K562 (cell line): Measurements from ENCODE around the gene WEE1. TPM values are rescaled to one million over a fixed set of nuclear protein-coding genes. Genes with fewer than 3 reads are reported as not detected.

Experiments used
- CBFA2T2 ChIP-seq: fragments of 450-650 bp; conservative IDR thresholded peaks from 2 replicates; pipeline ENCODE4 v1.6.1; 2017; ENCODE audit warnings: mild to moderate bottlenecking
- CEBPB ChIP-seq: fragments of 450-650 bp; IDR thresholded peaks from 2 replicates; pipeline ENCODE4 v1.6.1; 2016; ENCODE audit warnings: missing genetic modification characterization, missing compliant biosample characterization
- CEBPG ChIP-seq, 3 experiments: fragments of 200-800 bp in 1 of 3; sonication (Bioruptor generic) in 1 of 3; sonication (generic) in 1 of 3; formaldehyde crosslinking in 1 of 3; IDR thresholded peaks in 2 of 3; conservative IDR thresholded peaks in 1 of 3; 2 replicates each; pipeline versions ENCODE4 v1.6.1 to v1.8.0; 2016 to 2022; ENCODE audit warnings: missing compliant biosample characterization in 2 of 3, missing genetic modification characterization in 2 of 3, mild to moderate bottlenecking in 1 of 3, missing genetic modification reagents in 1 of 3
- E2F3 ChIP-seq: fragments of 250-450 bp; sonication (Bioruptor Pico); IDR thresholded peaks from 2 replicates; pipeline ENCODE4 v1.4.0; 2020; ENCODE audit warnings: mild to moderate bottlenecking
- FOXM1 ChIP-seq, 2 experiments: fragments of 450-650 bp in 1 of 2; sonication (generic) in 1 of 2; formaldehyde crosslinking in 1 of 2; IDR thresholded peaks; 2 replicates each; pipeline versions ENCODE4 v1.6.1 to v1.9.0; 2017 to 2022; ENCODE audit warnings: low read depth in 2 of 2, mild to moderate bottlenecking in 2 of 2, missing genetic modification reagents in 1 of 2, moderate library complexity in 1 of 2
- HDAC6 ChIP-seq: IDR thresholded peaks from 2 replicates; pipeline ENCODE4 v1.6.1; 2012; ENCODE audit warnings: low read depth, mild to moderate bottlenecking, control low read depth, inconsistent platforms, low read length, moderate library complexity
- HDGF ChIP-seq: fragments of 450-650 bp; IDR thresholded peaks from 2 replicates; pipeline ENCODE4 v1.6.1; 2016
- HNRNPLL ChIP-seq: fragments of 200-400 bp; formaldehyde crosslinking; IDR thresholded peaks from 2 replicates; pipeline ENCODE4 v1.6.1; 2017; ENCODE audit warnings: low read length, low read depth, mild to moderate bottlenecking; ENCODE audit not compliant: poor library complexity, severe bottlenecking
- MBD1 ChIP-seq: fragments of 250-450 bp; sonication (Bioruptor Pico); IDR thresholded peaks from 2 replicates; pipeline ENCODE4 v1.8.0; 2022; ENCODE audit warnings: inconsistent platforms
- MECOM ChIP-seq: fragments of 250-450 bp; sonication (Bioruptor Pico); IDR thresholded peaks from 2 replicates; pipeline ENCODE4 v1.8.0; 2022; ENCODE audit warnings: inconsistent platforms
- MXI1 ChIP-seq: IDR thresholded peaks from 2 replicates; pipeline ENCODE4 v1.6.1; 2011; ENCODE audit warnings: low read depth, mild to moderate bottlenecking, improper control_type of control experiment, low read length
- NFE2L1 ChIP-seq: fragments of 450-650 bp; IDR thresholded peaks from 2 replicates; pipeline ENCODE4 v1.6.1; 2016; ENCODE audit warnings: missing genetic modification characterization, low read depth, mild to moderate bottlenecking, missing compliant biosample characterization, moderate library complexity, borderline replicate concordance
- POLR2A ChIP-seq: fragments of 450-650 bp; conservative IDR thresholded peaks from 2 replicates; pipeline ENCODE4 v1.6.1; 2016
- POLR2G ChIP-seq: fragments of 200-400 bp; formaldehyde crosslinking; IDR thresholded peaks from 2 replicates; pipeline ENCODE4 v1.6.1; 2017; ENCODE audit warnings: low read depth, mild to moderate bottlenecking, antibody characterized with exemption, low read length, moderate library complexity
- PRDM10 ChIP-seq: fragments of 450-650 bp; IDR thresholded peaks from 2 replicates; pipeline ENCODE4 v1.6.1; 2018; ENCODE audit not compliant: partially characterized antibody
- SAP30 ChIP-seq: fragments of 200-600 bp; sonication (generic); IDR thresholded peaks from 2 replicates; pipeline ENCODE4 v1.6.1; 2012; ENCODE audit warnings: borderline replicate concordance, low read depth, mild to moderate bottlenecking, moderate library complexity, low read length, control low read depth, inconsistent platforms; ENCODE audit not compliant: insufficient read depth, poor library complexity, severe bottlenecking
- TCF7L2 ChIP-seq: fragments of 150-350 bp; IDR thresholded peaks from 2 replicates; pipeline ENCODE4 v1.6.1; 2016; ENCODE audit warnings: low read depth, mild to moderate bottlenecking, low read length, moderate library complexity
- THAP12 ChIP-seq: fragments of 250-450 bp; sonication (Bioruptor Pico); IDR thresholded peaks from 2 replicates; pipeline ENCODE4 v1.9.0; 2021; ENCODE audit warnings: mild to moderate bottlenecking, inconsistent platforms
- TSC22D4 ChIP-seq: fragments of 450-650 bp; IDR thresholded peaks from 2 replicates; pipeline ENCODE4 v1.6.1; 2016; ENCODE audit warnings: missing genetic modification characterization, missing biosample characterization, control low read depth
- ZNF134 ChIP-seq: fragments of 250-450 bp; sonication (Bioruptor Pico); conservative IDR thresholded peaks from 2 replicates; pipeline ENCODE4 v1.4.0; 2020
- ZNF785 ChIP-seq: fragments of 250-450 bp; sonication (Bioruptor Pico); IDR thresholded peaks from 2 replicates; pipeline ENCODE4 v1.4.0; 2020; ENCODE audit warnings: mild to moderate bottlenecking
- polyA plus RNA-seq, 8 experiments: library from polyadenylated mRNA; depleted of rRNA in 4 of 8; stranded (reverse) in 5 of 8; unstranded in 3 of 8; fragments of >200 nt; fragmentation: Nextera tagmentation in 2 of 8; fragmentation: Illumina TruSeq in 1 of 8; extraction: Ambion mirVana in 2 of 8; extraction: Trizol in 1 of 8; gene quantifications; 2 replicates each; pipeline versions ENCODE4 v1.2.1 to v1.2.3, GENCODE V29; 2011 to 2014; ENCODE audit warnings: inconsistent platforms in 1 of 8, missing spikeins in 1 of 8
- total RNA-seq, 7 experiments: library from RNA; depleted of rRNA in 6 of 7; stranded (reverse); fragments of >200 nt in 6 of 7; fragmentation: Illumina TruSeq in 2 of 7; extraction: Trizol in 2 of 7; gene quantifications; 2 replicates each; pipeline versions ENCODE4 v1.2.1 to v1.2.3, GENCODE V29; 2011 to 2021; ENCODE audit warnings: low replicate concordance in 1 of 7

Gene WEE1
- total and polyA plus RNA-seq, 9 of the 15 experiments (the other 6 are each of a cell fraction or from before 2014, with no cell fraction given): 21.9 to 99.0 (median 67.4) TPM

- TF ChIP-seq THAP12 (no peak), POLR2G (peak; percentile 77), ZNF134 (CRISPR knock-in tag) (no peak), NFE2L1 (tag) (no peak), PRDM10 (no peak), HNRNPLL (no peak), HDAC6 (no peak), SAP30 (peak; percentile 4), MBD1 (no peak), TCF7L2 (no peak), CBFA2T2 (peak; percentile 49), CEBPG (CRISPR knock-in tag; IDR thresholded peaks at IDR 0.05) (no peak), CEBPG (tag; conservative IDR thresholded peaks at IDR 0.05 in 1 of 2, IDR thresholded peaks at IDR 0.05 in 1 of 2) (no peak), ZNF785 (CRISPR knock-in tag) (no peak), POLR2A (peak; percentile 64; the same call in 1 of the 2 replicates), E2F3 (CRISPR knock-in tag) (no peak), TSC22D4 (tag) (no peak), MECOM (CRISPR knock-in tag) (no peak), CEBPB (tag) (no peak), FOXM1 (IDR thresholded peaks at IDR 0.05; ENCODE audit: low read depth) (no peak), FOXM1 (CRISPR knock-in tag; IDR thresholded peaks at IDR 0.05; ENCODE audit: low read depth) (no peak), HDGF (no peak), MXI1 (no peak)
These were observed 1.3 kb downstream of the WEE1 start (continued) for GRCh38 chr11:9574622-9575259.
